ENCODE data around the gene UGGT1.
"Not testable (repeated sequence)": the region's sequence is repeated elsewhere in the genome, so short reads cannot be mapped to it uniquely, and the experiment has no call there.

Gene UGGT1

GRCh38 chr2:128202791-128203190 lies 111.8 kb downstream of the UGGT1 start:
- Histone ChIP-seq H3K9me3 (ENCODE audit: control insufficient read depth, insufficient read depth, low read length) (no peaks in the 10 kb centered on the region), H3K4me1 (ENCODE audit: control insufficient read depth, insufficient read depth, low read length) (no peaks in the 10 kb centered on the region), H3K27me3 (ENCODE audit: control insufficient read depth, insufficient read depth, low read length) (no peaks in the 10 kb centered on the region), H3K4me3 (ENCODE audit: low read depth, low read length) (no peak overlapping the region), H3K9ac (ENCODE audit: low read depth, low read length) (no peak overlapping the region), H3K36me3 (ENCODE audit: control insufficient read depth, insufficient read depth, low read length) (no peaks in the 10 kb centered on the region)

DNA sequence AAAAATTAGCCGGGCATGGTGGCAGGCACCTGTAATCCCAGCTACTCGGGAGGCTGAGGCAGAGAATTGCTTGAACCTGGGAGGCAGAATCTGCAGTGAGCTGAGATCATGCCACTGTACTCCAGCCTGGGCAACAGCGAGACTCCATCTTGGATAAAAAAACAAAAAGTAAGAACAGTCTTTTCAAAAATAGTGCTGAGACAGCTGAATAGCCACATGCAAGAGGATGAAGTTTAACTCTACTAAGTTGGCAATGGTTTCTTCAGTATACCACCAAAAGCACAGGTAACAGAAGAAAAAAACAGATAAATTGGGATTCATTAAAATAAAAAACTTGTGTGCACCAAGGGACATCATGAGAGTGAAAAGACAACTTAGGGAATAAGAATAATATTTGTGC lies 115.2 kb downstream of the UGGT1 start:
- H3K36me3 ChIP-seq (ENCODE audit: control insufficient read depth, insufficient read depth, low read length), result no peaks in the 10 kb centered on the region
- H3K9me3 ChIP-seq (ENCODE audit: control insufficient read depth, insufficient read depth, low read length), result no peaks in the 10 kb centered on the region
- H3K27me3 ChIP-seq (ENCODE audit: control insufficient read depth, insufficient read depth, low read length), result no peaks in the 10 kb centered on the region
- H3K9ac ChIP-seq (ENCODE audit: low read depth, low read length), result no peak overlapping the region
- H3K4me1 ChIP-seq (ENCODE audit: control insufficient read depth, insufficient read depth, low read length), result no peaks in the 10 kb centered on the region
- no peak overlapping the region for H3K4me3 ChIP-seq (ENCODE audit: low read depth, low read length)

DNA sequence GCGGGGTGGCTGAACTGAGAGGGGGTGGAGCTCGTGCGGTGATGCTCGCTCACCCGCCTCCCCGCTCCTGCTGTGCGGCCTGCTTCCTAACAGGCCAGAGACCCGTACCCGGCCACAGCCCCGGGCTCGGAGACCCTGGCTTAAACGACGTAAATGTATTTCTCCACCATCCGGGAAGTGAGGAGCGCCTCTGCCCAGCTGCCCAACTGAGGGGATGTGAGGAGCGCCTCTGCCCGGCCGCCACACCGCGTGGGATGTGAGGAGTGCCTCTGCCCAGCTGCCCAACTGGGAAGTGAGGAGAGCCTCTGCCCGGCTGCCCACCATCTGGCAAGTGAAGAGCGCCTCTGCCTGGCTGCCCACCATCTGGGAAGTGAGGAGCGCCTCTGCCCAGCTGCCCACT lies 117.0 kb downstream of the UGGT1 start:
- Histone ChIP-seq H3K4me1 (ENCODE audit: control insufficient read depth, insufficient read depth, low read length) (no peaks in the 10 kb centered on the region), H3K9me3 (ENCODE audit: control insufficient read depth, insufficient read depth, low read length) (no peaks in the 10 kb centered on the region)

DNA sequence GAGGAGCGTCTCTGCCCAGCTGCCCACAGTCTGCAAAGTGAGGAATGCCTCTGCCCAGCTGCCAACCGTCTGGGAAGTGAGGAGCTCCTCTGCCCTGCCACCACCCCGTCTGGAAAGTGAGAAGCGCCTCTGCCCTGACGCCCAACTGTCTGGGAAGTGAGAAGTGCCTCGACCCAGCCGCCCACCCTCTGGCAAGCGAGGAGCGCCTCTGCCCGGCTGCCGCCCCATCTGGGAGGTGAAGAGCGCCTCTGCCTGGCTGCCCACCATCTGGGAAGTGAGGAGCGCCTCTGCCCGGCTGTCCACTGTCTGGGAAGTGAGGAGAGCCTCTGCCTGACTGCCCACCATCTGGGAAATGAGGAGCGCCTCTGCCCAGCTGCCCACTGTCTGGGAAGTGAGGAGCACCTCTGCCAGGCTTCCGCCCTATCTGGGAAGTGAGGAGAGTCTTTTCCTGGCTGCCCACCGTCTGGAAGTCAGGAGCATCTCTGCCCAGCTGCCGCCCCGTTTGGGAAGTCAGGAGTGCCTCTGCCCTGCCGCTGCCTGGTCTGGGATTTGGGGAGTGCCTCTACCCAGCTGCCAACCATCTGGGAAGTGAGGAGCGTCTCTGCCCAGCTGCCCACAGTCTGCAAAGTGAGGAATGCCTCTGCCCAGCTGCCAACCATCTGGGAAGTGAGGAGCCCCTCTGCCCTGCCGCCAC lies 117.8 kb downstream of the UGGT1 start:
- H3K9ac ChIP-seq (ENCODE audit: low read depth, low read length); H3K4me3 ChIP-seq (ENCODE audit: low read depth, low read length); H3K9me3 ChIP-seq (ENCODE audit: control insufficient read depth, insufficient read depth, low read length); H3K4me1 ChIP-seq (ENCODE audit: control insufficient read depth, insufficient read depth, low read length); H3K36me3 ChIP-seq (ENCODE audit: control insufficient read depth, insufficient read depth, low read length); H3K27me3 ChIP-seq (ENCODE audit: control insufficient read depth, insufficient read depth, low read length): not testable (repeated sequence)

More for the DNA sequence above, 117.0 kb downstream of the UGGT1 start:
- no peaks in the 10 kb centered on the region for H3K36me3 ChIP-seq (ENCODE audit: control insufficient read depth, insufficient read depth, low read length)
- no peak overlapping the region for H3K9ac ChIP-seq (ENCODE audit: low read depth, low read length)
- no peaks in the 10 kb centered on the region for H3K27me3 ChIP-seq (ENCODE audit: control insufficient read depth, insufficient read depth, low read length)
- H3K4me3 ChIP-seq (ENCODE audit: low read depth, low read length), result no peak overlapping the region

DNA sequence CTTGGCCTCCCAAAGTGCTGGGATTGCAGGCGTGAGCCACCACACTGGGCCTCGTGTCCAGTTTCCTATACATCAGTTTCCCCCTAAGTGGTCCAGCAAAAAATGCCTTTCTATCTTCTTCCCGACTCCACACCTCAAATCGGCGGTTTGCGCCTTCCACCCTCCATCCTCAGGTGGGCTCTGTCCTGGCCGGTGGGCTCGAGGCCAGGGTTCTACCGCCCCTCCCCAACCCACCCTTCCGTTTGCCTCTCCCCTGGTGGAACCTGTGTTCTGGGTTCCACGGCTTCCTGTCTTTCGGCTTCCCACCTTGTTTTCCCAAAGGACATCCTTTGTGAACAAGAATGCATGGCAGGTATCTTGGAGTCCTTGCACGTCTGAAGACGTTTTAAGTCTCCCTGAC lies 123.3 kb downstream of the UGGT1 start:
- Histone ChIP-seq H3K9me3 (ENCODE audit: control insufficient read depth, insufficient read depth, low read length) (no peaks in the 10 kb centered on the region), H3K36me3 (ENCODE audit: control insufficient read depth, insufficient read depth, low read length) (no peaks in the 10 kb centered on the region), H3K4me3 (ENCODE audit: low read depth, low read length) (no peak overlapping the region), H3K4me1 (ENCODE audit: control insufficient read depth, insufficient read depth, low read length) (no peaks in the 10 kb centered on the region), H3K9ac (ENCODE audit: low read depth, low read length) (no peak overlapping the region), H3K27me3 (ENCODE audit: control insufficient read depth, insufficient read depth, low read length) (no peaks in the 10 kb centered on the region)

- Histone ChIP-seq H3K27me3 (ENCODE audit: control insufficient read depth, insufficient read depth, low read length) (no peaks in the 10 kb centered on the region), H3K9me3 (ENCODE audit: control insufficient read depth, insufficient read depth, low read length) (no peaks in the 10 kb centered on the region), H3K36me3 (ENCODE audit: control insufficient read depth, insufficient read depth, low read length) (no peaks in the 10 kb centered on the region), H3K9ac (ENCODE audit: low read depth, low read length) (no peak overlapping the region), H3K4me3 (ENCODE audit: low read depth, low read length) (no peak overlapping the region), H3K4me1 (ENCODE audit: control insufficient read depth, insufficient read depth, low read length) (no peaks in the 10 kb centered on the region)
Measured at GRCh38 chr2:128214866-128215460, 124.0 kb downstream of the UGGT1 start.

- no peak overlapping the region for H3K4me3 ChIP-seq (ENCODE audit: low read depth, low read length)
- H3K9ac ChIP-seq (ENCODE audit: low read depth, low read length), result no peak overlapping the region
- H3K36me3 ChIP-seq (ENCODE audit: control insufficient read depth, insufficient read depth, low read length), result no peaks in the 10 kb centered on the region
- no peaks in the 10 kb centered on the region for H3K27me3 ChIP-seq (ENCODE audit: control insufficient read depth, insufficient read depth, low read length)
- H3K9me3 ChIP-seq (ENCODE audit: control insufficient read depth, insufficient read depth, low read length), result no peaks in the 10 kb centered on the region
- H3K4me1 ChIP-seq (ENCODE audit: control insufficient read depth, insufficient read depth, low read length), result no peaks in the 10 kb centered on the region
Measured at GRCh38 chr2:128215897-128216642, 125.1 kb downstream of the UGGT1 start.

DNA sequence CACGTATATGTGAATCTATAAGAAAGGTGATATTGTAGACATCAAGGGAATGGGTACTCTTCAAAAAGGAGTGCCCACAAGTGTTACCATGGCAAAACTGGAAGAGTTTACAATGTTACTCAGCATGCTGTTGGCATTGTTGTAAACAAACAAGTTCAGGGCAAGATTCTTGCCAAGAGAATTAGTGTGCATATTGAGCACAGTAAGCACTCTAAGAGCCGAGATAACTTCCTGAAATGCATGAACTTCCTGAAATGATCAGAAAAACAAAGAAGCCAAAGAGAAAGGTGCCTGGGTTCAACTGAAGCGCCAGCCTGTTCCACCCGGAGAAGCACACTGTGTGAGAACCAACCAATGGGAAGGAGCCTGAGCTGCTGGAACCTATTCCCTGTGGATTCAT lies 126.7 kb downstream of the UGGT1 start:
- H3K36me3 ChIP-seq (ENCODE audit: control insufficient read depth, insufficient read depth, low read length), result no peaks in the 10 kb centered on the region
- no peaks in the 10 kb centered on the region for H3K27me3 ChIP-seq (ENCODE audit: control insufficient read depth, insufficient read depth, low read length)
- no peak overlapping the region for H3K4me3 ChIP-seq (ENCODE audit: low read depth, low read length)
- H3K4me1 ChIP-seq (ENCODE audit: control insufficient read depth, insufficient read depth, low read length), result no peaks in the 10 kb centered on the region
- no peak overlapping the region for H3K9ac ChIP-seq (ENCODE audit: low read depth, low read length)
- H3K9me3 ChIP-seq (ENCODE audit: control insufficient read depth, insufficient read depth, low read length), result no peaks in the 10 kb centered on the region

DNA sequence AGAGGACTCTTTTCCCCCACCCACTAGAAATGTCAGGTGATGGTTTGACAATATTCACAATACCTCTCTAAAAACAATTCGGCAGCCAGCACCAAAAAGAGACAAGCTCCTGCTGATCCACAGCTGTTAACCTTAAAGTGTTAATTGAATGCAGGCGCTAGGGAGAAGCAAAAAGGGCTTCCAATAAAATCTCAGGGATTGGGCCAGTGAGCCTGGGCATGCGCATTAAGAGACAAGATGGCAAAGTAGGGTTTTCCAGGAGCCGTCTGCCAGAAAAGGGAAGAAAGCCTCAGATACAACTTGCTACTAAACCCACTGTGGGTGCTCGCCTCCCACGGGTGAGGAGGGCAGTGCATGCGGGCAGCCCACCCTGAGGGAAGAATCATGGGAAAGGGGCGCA lies 128.9 kb downstream of the UGGT1 start:
- Histone ChIP-seq H3K27me3 (ENCODE audit: control insufficient read depth, insufficient read depth, low read length) (no peaks in the 10 kb centered on the region), H3K9ac (ENCODE audit: low read depth, low read length) (no peak overlapping the region), H3K36me3 (ENCODE audit: control insufficient read depth, insufficient read depth, low read length) (no peaks in the 10 kb centered on the region), H3K4me3 (ENCODE audit: low read depth, low read length) (no peak overlapping the region), H3K4me1 (ENCODE audit: control insufficient read depth, insufficient read depth, low read length) (no peaks in the 10 kb centered on the region), H3K9me3 (ENCODE audit: control insufficient read depth, insufficient read depth, low read length) (no peaks in the 10 kb centered on the region)

- H3K4me1 ChIP-seq (ENCODE audit: control insufficient read depth, insufficient read depth, low read length), result no peaks in the 10 kb centered on the region
- peaks cover 7% of the 10 kb centered on the region for H3K27me3 ChIP-seq (ENCODE audit: control insufficient read depth, insufficient read depth, low read length)
- no peak overlapping the region for H3K4me3 ChIP-seq (ENCODE audit: low read depth, low read length)
- H3K36me3 ChIP-seq (ENCODE audit: control insufficient read depth, insufficient read depth, low read length), result no peaks in the 10 kb centered on the region
- no peak overlapping the region for H3K9ac ChIP-seq (ENCODE audit: low read depth, low read length)
- H3K9me3 ChIP-seq (ENCODE audit: control insufficient read depth, insufficient read depth, low read length), result no peaks in the 10 kb centered on the region
Measured at GRCh38 chr2:128227862-128228261, 136.9 kb downstream of the UGGT1 start.

DNA sequence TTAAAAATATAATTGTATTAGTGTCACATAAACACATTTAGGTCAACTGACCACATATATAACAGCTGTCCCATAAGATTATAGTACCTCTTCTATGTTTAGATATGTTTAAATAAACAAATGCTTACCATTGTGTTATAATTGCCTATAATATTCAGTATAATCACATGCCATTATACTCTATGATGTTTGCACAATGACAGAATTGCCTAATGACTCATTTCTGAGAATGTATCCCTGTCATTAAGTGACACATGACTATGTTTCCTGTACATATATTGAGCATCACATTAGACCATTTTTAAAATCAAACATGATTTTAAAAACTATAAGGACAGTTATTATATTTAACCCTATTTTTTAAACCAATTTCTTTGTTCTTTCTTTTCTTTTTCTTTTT lies 137.9 kb downstream of the UGGT1 start:
- H3K9ac ChIP-seq (ENCODE audit: low read depth, low read length), result no peak overlapping the region
- peaks cover 7% of the 10 kb centered on the region for H3K27me3 ChIP-seq (ENCODE audit: control insufficient read depth, insufficient read depth, low read length)
- no peaks in the 10 kb centered on the region for H3K36me3 ChIP-seq (ENCODE audit: control insufficient read depth, insufficient read depth, low read length)
- H3K9me3 ChIP-seq (ENCODE audit: control insufficient read depth, insufficient read depth, low read length), result no peaks in the 10 kb centered on the region
- peaks cover under 1% of the 10 kb centered on the region for H3K4me1 ChIP-seq (ENCODE audit: control insufficient read depth, insufficient read depth, low read length)
- no peak overlapping the region for H3K4me3 ChIP-seq (ENCODE audit: low read depth, low read length)
